HepG2 (cell line): ENCODE data around the gene GGT1.

Experiments used
- EZH2 ChIP-seq: conservative IDR thresholded peaks from 2 replicates; pipeline ENCODE4 v1.6.1; 2012; ENCODE audit warnings: mild to moderate bottlenecking, low read depth, low read length, moderate library complexity
- GATAD2A ChIP-seq: IDR thresholded peaks from 2 replicates; pipeline ENCODE4 v1.6.1; 2016
- NFYB ChIP-seq: sonication (generic); formaldehyde crosslinking; IDR thresholded peaks from 2 replicates; pipeline ENCODE4 v1.4.0; 2020; ENCODE audit warnings: missing genetic modification reagents
- PRMT3 ChIP-seq: sonication (generic); formaldehyde crosslinking; IDR thresholded peaks from 2 replicates; pipeline ENCODE4 v1.8.1; 2022; ENCODE audit warnings: low read depth, mild to moderate bottlenecking, moderate library complexity, missing genetic modification reagents, borderline replicate concordance
- SMC3 ChIP-seq: IDR thresholded peaks from 2 replicates; pipeline ENCODE4 v1.6.1; 2011; ENCODE audit warnings: low read length, improper control_type of control experiment
- TF ChIP-seq, protein P1 (sequence below): sonication (generic); formaldehyde crosslinking; IDR thresholded peaks from 2 replicates; pipeline ENCODE4 v1.4.0; 2020; ENCODE audit warnings: missing genetic modification reagents

GRCh38 chr22:24553597-24554312, 49.2 kb upstream of the GGT1 start:
- TF ChIP-seq PRMT3 (CRISPR knock-in tag) (no peak), EZH2 (no peak), GATAD2A (CRISPR knock-in tag) (no peak), SMC3 (no peak), NFYB (no peak)
- TF ChIP-seq, protein P1, sequence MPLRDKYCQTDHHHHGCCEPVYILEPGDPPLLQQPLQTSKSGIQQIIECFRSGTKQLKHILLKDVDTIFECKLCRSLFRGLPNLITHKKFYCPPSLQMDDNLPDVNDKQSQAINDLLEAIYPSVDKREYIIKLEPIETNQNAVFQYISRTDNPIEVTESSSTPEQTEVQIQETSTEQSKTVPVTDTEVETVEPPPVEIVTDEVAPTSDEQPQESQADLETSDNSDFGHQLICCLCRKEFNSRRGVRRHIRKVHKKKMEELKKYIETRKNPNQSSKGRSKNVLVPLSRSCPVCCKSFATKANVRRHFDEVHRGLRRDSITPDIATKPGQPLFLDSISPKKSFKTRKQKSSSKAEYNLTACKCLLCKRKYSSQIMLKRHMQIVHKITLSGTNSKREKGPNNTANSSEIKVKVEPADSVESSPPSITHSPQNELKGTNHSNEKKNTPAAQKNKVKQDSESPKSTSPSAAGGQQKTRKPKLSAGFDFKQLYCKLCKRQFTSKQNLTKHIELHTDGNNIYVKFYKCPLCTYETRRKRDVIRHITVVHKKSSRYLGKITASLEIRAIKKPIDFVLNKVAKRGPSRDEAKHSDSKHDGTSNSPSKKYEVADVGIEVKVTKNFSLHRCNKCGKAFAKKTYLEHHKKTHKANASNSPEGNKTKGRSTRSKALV (CRISPR knock-in tag), result no peak
